HEK293T (cell line): Measurements from ENCODE around the gene GPR143.

Experiments used
- ARNT ChIP-seq: fragments of 450-650 bp; IDR thresholded peaks from 2 replicates; pipeline ENCODE4 v1.6.1; 2017; ENCODE audit warnings: mild to moderate bottlenecking
- BHLHE40 ChIP-seq: fragments of 450-650 bp; IDR thresholded peaks from 2 replicates; pipeline ENCODE4 v1.6.1; 2016; ENCODE audit warnings: mild to moderate bottlenecking, moderate library complexity, borderline replicate concordance
- CTBP1 ChIP-seq: fragments of 450-650 bp; IDR thresholded peaks from 2 replicates; pipeline ENCODE4 v1.6.1; 2016; ENCODE audit warnings: borderline replicate concordance
- ELF4 ChIP-seq: fragments of 450-650 bp; IDR thresholded peaks from 2 replicates; pipeline ENCODE4 v1.6.1; 2017; ENCODE audit warnings: antibody characterized with exemption
- FOXA1 ChIP-seq: fragments of 450-650 bp; IDR thresholded peaks from 2 replicates; pipeline ENCODE4 v1.6.1; 2016; ENCODE audit warnings: mild to moderate bottlenecking
- FOXM1 ChIP-seq: fragments of 450-650 bp; IDR thresholded peaks from 2 replicates; pipeline ENCODE4 v1.6.1; 2017; ENCODE audit warnings: mild to moderate bottlenecking, borderline replicate concordance
- HDGF ChIP-seq: fragments of 450-650 bp; IDR thresholded peaks from 2 replicates; pipeline ENCODE4 v1.6.1; 2017; ENCODE audit warnings: antibody characterized with exemption, borderline replicate concordance
- NFRKB ChIP-seq: fragments of 450-650 bp; IDR thresholded peaks from 2 replicates; pipeline ENCODE4 v1.6.1; 2016; ENCODE audit warnings: mild to moderate bottlenecking, moderate library complexity
- TARDBP ChIP-seq: fragments of 450-650 bp; IDR thresholded peaks from 2 replicates; pipeline ENCODE4 v1.6.1; 2016

DNA sequence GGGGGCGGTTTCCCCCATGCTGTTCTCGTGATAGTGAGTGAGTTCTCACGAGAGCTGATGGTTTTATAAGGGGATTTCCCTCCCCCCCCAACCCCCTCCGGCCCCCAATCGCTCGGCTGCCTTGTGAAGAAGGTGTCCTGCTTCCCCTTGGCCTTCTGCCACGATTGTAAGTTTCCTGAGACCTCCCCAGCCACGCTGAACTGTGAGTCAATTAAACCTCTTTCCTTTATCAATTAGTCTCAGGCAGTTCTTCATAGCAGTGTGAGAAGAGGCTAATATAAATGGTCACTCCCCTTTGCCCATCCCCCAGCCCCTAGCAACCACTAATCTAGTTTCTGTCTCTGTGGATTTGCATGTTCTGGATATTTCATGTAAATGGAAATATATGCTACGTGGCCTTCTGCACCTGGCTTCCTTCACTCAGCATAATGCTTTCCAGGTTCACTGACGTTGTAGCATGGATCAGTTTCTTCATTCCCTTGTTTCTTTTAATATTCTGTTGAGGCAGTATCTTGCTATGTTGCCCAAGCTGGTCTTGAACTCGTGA, 16.4 kb downstream of the GPR143 start:
- TF ChIP-seq TARDBP (no peak), NFRKB (no peak), ARNT (no peak), BHLHE40 (no peak), FOXA1 (no peak), ELF4 (no peak), CTBP1 (no peak), FOXM1 (no peak), HDGF (no peak)
